ENCODE results near the gene SBF1.

- TF ChIP-seq CTCF (IDR thresholded peaks at IDR 0.05) (no peak), EP300 (IDR thresholded peaks at IDR 0.05; ENCODE audit: low read depth) (no peak), POLR2A (IDR thresholded peaks at IDR 0.05) (no peak)
Measured at GRCh38 chr22:50437511-50438304, 37.1 kb downstream of the SBF1 start.

Data from transverse colon (tissue), 3 donors.